Right ventricle myocardium inferior (tissue), 1 donor: Measurements from ENCODE around the gene FHIT. TPM values are rescaled to one million over a fixed set of nuclear protein-coding genes. Genes with fewer than 3 reads are reported as not detected.

Source experiments
- ATAC-seq: fragments of 200-7000 bp; cut with Tn5 transposase; one replicate; pipeline ENCODE4 v1.9.1; 2020; ENCODE audit warnings: mild to moderate bottlenecking, moderate library complexity
- DNase-seq: peaks from one replicate; pipeline ENCODE4 v3.0.0; 2021; ENCODE audit errors: missing footprints
- intact Hi-C: fragments of 100-400 bp; cut with DNase I; formaldehyde crosslinking; loops from one replicate; pipeline ENCODE4 v1.11.0; 2022
- total RNA-seq: library from RNA; stranded (reverse); fragmentation: NEBNext Ultra II Directional; extraction: Animal tissue kit (Norgen Biotek cat#: 25700); gene quantifications from one replicate; pipeline ENCODE4 v1.2.1, GENCODE V29; 2021
- donor health status: DM: no; HTN: yes; CAD: no; lungs with severe emphysema.

The FHIT gene
- total RNA-seq, 1 donor from 2014 or later, result 24.5 TPM

- no peak for ATAC-seq
- intact Hi-C loops, result no loop called here
- DNase-seq, result no peak
Observed at GRCh38 chr3:60240492-60240891, 1010.8 kb downstream of the FHIT start.

- DNase-seq (no peak), ATAC-seq (no peak)
- intact Hi-C loops, result no loop called here
Observed at GRCh38 chr3:60238550-60238949, 1012.7 kb downstream of the FHIT start.

- DNase-seq (no peak), ATAC-seq (no peak)
- intact Hi-C loops, result no loop called here
Observed at GRCh38 chr3:60229502-60229901, 1021.8 kb downstream of the FHIT start.

- ATAC-seq (no peak), DNase-seq (no peak)
- intact Hi-C loops, result no loop called here
Observed at GRCh38 chr3:60228823-60229222, 1022.4 kb downstream of the FHIT start.

GRCh38 chr3:60226912-60227311 is 1024.3 kb downstream of the FHIT start:
- DNase-seq (no peak), ATAC-seq (no peak)
- intact Hi-C loops, result no loop called here

- ATAC-seq, result no peak
- no peak for DNase-seq
- intact Hi-C loops, result no loop called here
Observed at GRCh38 chr3:60225848-60226247, 1025.4 kb downstream of the FHIT start.

GRCh38 chr3:60220768-60221167 is 1030.5 kb downstream of the FHIT start:
- intact Hi-C loops, result no loop called here
- ATAC-seq, result no peak
- no peak for DNase-seq

GRCh38 chr3:60219501-60219900 is 1031.8 kb downstream of the FHIT start:
- ATAC-seq (no peak), DNase-seq (no peak)
- intact Hi-C loops, result no loop called here

GRCh38 chr3:60217156-60217911 is 1033.9 kb downstream of the FHIT start:
- DNase-seq, result no peak
- ATAC-seq, result no peak
- intact Hi-C loops, result no loop called here

- no peak for ATAC-seq
- intact Hi-C loops, result no loop called here
- no peak for DNase-seq
Observed at GRCh38 chr3:60216462-60217075, 1034.7 kb downstream of the FHIT start.

GRCh38 chr3:60215946-60216345 is 1035.3 kb downstream of the FHIT start:
- intact Hi-C loops, result no loop called here
- ATAC-seq (no peak), DNase-seq (no peak)

GRCh38 chr3:60207905-60208304 is 1043.3 kb downstream of the FHIT start:
- DNase-seq, result no peak
- intact Hi-C loops, result no loop called here
- ATAC-seq, result no peak

GRCh38 chr3:60206206-60206605 is 1045.0 kb downstream of the FHIT start:
- DNase-seq (no peak), ATAC-seq (no peak)
- intact Hi-C loops, result no loop called here

GRCh38 chr3:60202052-60202726 is 1049.1 kb downstream of the FHIT start:
- ATAC-seq (no peak), DNase-seq (no peak)
- intact Hi-C loops, result no loop called here

- intact Hi-C loops, result no loop called here
- DNase-seq, result no peak
- no peak for ATAC-seq
Observed at GRCh38 chr3:60199306-60199705, 1051.9 kb downstream of the FHIT start.

GRCh38 chr3:60198179-60198720 is 1053.0 kb downstream of the FHIT start:
- intact Hi-C loops, result loop anchor here (1.0 kb wide), 1 partner anchor 12 kb away; no protein-coding TSS in a partner anchor
- DNase-seq, result no peak

GRCh38 chr3:60192297-60193114 is 1058.7 kb downstream of the FHIT start:
- DNase-seq (no peak), ATAC-seq (no peak)
- intact Hi-C loops, result no loop called here

More at GRCh38 chr3:60198179-60198720, 1053.0 kb downstream of the FHIT start:
- ATAC-seq, result no peak

GRCh38 chr3:60190073-60190472 is 1061.2 kb downstream of the FHIT start:
- ATAC-seq (no peak), DNase-seq (no peak)
- intact Hi-C loops, result no loop called here

GRCh38 chr3:60189304-60189703 is 1061.9 kb downstream of the FHIT start:
- DNase-seq (no peak), ATAC-seq (no peak)
- intact Hi-C loops, result no loop called here
